Kidney (tissue), 14 donors: ENCODE results near the gene ZMYM4. TPM values are rescaled to one million over a fixed set of nuclear protein-coding genes. Genes with fewer than 3 reads are reported as not detected.
"Not testable (repeated sequence)": the region's sequence is repeated elsewhere in the genome, so short reads cannot be mapped to it uniquely, and the experiment has no call there.

Experiments used
- DNase-seq, 5 donors: peaks; one replicate each; pipeline ENCODE4 v3.0.0-alpha.2; 2013 to 2020
- FAIRE-seq: peaks from 2 replicates; lab custom pipeline; 2012; peaks lifted over from hg19 to GRCh38; lab: Jason Lieb, UNC
- H3K27ac ChIP-seq, 2 donors: one replicate each; pipeline ENCODE4 v1.7.0; 2013; ENCODE audit warnings: low read depth in 2 of 2, low read length in 2 of 2, inconsistent platforms in 1 of 2
- H3K27me3 ChIP-seq: one replicate; pipeline ENCODE4 v1.7.1; 2013; ENCODE audit warnings: low read length, inconsistent platforms; ENCODE audit not compliant: control insufficient read depth, insufficient read depth
- H3K36me3 ChIP-seq, 3 donors: one replicate each; pipeline versions ENCODE4 v1.7.0 to v1.7.1; 2013; ENCODE audit warnings: low read length in 3 of 3, control low read depth in 1 of 3, inconsistent platforms in 1 of 3; ENCODE audit not compliant: insufficient read depth in 3 of 3, control insufficient read depth in 2 of 3
- H3K4me1 ChIP-seq, 3 donors: one replicate each; pipeline versions ENCODE4 v1.7.0 to v1.7.1; 2013; ENCODE audit warnings: low read length in 3 of 3, inconsistent platforms in 1 of 3, low read depth in 1 of 3; ENCODE audit not compliant: control insufficient read depth in 2 of 3, insufficient read depth in 2 of 3
- H3K4me3 ChIP-seq, 3 donors: one replicate each; pipeline versions ENCODE4 v1.7.0 to v1.8.1; 2013; ENCODE audit warnings: low read length in 3 of 3, control low read depth in 1 of 3, inconsistent platforms in 1 of 3
- H3K9ac ChIP-seq, 3 donors: one replicate each; pipeline versions ENCODE4 v1.7.0 to v1.7.1; 2013; ENCODE audit warnings: low read length in 3 of 3, control low read depth in 1 of 3, inconsistent platforms in 1 of 3
- H3K9me3 ChIP-seq, 3 donors: one replicate each; pipeline versions ENCODE4 v1.7.0 to v1.7.1; 2013; ENCODE audit warnings: low read length in 3 of 3, control low read depth in 1 of 3, inconsistent platforms in 1 of 3; ENCODE audit not compliant: control insufficient read depth in 2 of 3, insufficient read depth in 1 of 3
- CTCF ChIP-seq: IDR thresholded peaks from 3 replicates; pipeline ENCODE4 v1.5.1; 2012; ENCODE audit warnings: mild to moderate bottlenecking, moderate library complexity, borderline replicate concordance; ENCODE audit not compliant: insufficient read depth; ENCODE audit errors: extremely low read depth
- intact Hi-C: fragments of 100-400 bp; cut with DNase I; formaldehyde crosslinking; loops from one replicate; pipeline ENCODE4 v1.11.1; 2022
- polyA plus RNA-seq: library from polyadenylated mRNA; stranded (reverse); fragments of 350-450 nt; fragmentation: Illumina TruSeq; extraction: RNeasy Lipid Tissue Mini Kit (QIAGEN cat#74804); gene quantifications from one replicate; pipeline ENCODE4 v1.2.3, GENCODE V29; 2014; ENCODE audit warnings: low read depth, low replicate concordance; ENCODE audit not compliant: insufficient read depth
- total RNA-seq: library from RNA; stranded (reverse); fragmentation: NEBNext Ultra II Directional; extraction: Animal tissue kit (Norgen Biotek cat#: 25700); gene quantifications from one replicate; pipeline ENCODE4 v1.2.1, GENCODE V29; 2021
- donor health status: control.
- donor health status: control.
- donor health status: control.
- donor health status: control.
- donor health status: control.
- donor health status: DM: yes; HTN: yes; CAD: no.
- donor health status: Normal renal cell carcinoma (clear cell type).

ZMYM4 gene
- total and polyA plus RNA-seq, 2 donors from 2014 or later = 11.2 to 64.4 TPM

DNA sequence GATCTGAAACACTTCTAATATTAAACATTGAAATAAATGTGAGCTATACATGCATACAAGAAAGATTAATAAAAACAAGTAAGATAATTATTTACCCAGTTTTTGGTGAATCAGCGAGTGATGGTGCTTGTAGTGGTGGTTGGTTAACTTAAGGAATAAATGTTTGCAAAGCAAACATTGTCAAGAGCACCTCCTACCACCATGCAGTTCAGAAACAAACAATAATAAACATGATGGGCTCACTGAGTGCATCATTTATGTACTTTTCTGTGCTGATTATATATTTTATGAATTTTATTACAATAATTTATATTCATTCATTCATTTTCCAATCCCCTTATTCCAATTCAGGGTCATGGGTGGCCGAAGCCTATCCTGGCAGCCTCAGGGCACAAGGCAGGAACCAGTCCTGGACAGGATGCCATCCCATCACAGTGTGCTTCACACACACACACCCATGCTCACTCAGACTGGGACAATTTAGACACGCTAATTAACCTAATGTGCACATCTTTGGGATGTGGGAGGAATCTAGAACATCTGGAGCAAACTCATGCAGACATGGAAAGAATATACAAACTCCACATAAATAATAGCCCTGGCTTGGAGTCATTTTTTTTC lies 57.8 kb downstream of the ZMYM4 start:
- H3K4me3 ChIP-seq = no peak overlapping the region
- no peaks in the 10 kb centered on the region for H3K4me1 ChIP-seq
- no peaks in the 10 kb centered on the region for H3K27me3 ChIP-seq
- H3K9ac ChIP-seq = no peak overlapping the region
- no peaks in the 10 kb centered on the region for H3K36me3 ChIP-seq
- no peak for TF ChIP-seq CTCF
- FAIRE-seq = no peak
- intact Hi-C loops = no loop called here
- H3K27ac ChIP-seq = no peak overlapping the region
- no peak for DNase-seq
- H3K9me3 ChIP-seq = no peaks in the 10 kb centered on the region

- H3K27me3 ChIP-seq, H3K4me3 ChIP-seq, H3K36me3 ChIP-seq, H3K9ac ChIP-seq, H3K9me3 ChIP-seq, DNase-seq, H3K4me1 ChIP-seq, H3K27ac ChIP-seq, intact Hi-C loops: not testable (repeated sequence)
- peak; percentile 23 for FAIRE-seq
These were observed 63.1 kb downstream of the ZMYM4 start for GRCh38 chr1:35331618-35332017.

DNA sequence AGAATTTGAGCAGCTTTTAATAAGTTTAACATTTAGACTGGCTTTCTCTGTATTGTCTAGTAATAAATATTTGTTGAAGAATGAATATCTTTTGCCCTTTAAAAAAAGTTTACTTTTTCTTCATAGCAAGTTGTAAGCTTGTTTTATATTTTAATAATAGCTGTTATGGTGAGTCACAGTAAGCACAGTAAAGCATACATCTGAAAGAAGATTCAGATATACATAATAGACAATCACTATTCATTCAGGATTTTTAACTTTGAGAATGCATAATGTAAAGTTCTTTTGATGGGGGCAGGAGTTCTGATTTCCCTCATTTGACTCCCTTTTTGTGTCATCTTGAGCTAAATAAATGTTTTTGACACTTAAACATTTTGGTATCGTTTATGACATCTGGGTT lies 66.0 kb downstream of the ZMYM4 start:
- no peak overlapping the region for H3K27ac ChIP-seq
- no peaks in the 10 kb centered on the region for H3K9me3 ChIP-seq
- H3K4me1 ChIP-seq = no peaks in the 10 kb centered on the region
- intact Hi-C loops = no loop called here
- FAIRE-seq (no peak), DNase-seq (no peak)
- no peak for TF ChIP-seq CTCF
- no peak overlapping the region for H3K9ac ChIP-seq
- no peaks in the 10 kb centered on the region for H3K27me3 ChIP-seq
- H3K36me3 ChIP-seq = no peaks in the 10 kb centered on the region
- H3K4me3 ChIP-seq = no peak overlapping the region

DNA sequence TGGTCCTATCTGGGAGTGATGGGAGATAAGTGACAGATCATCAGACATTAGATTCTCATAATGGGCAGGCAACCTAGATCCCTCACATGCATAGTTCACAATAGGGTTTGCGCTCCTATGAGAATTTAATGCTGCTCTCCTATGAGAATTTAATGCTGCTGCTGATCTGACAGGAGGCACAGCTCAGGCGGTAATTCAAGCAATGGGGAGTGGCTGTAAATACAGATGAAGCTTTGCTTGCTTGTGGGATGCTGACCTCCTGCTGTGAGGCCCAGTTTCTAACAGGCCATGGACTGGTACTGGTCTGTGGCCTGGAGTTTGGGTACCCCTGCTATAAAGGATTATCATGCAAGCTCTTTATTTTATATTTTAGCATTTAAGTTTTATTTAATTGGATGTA lies 72.0 kb downstream of the ZMYM4 start:
- Histone ChIP-seq H3K36me3 (no peaks in the 10 kb centered on the region), H3K4me3 (no peak overlapping the region), H3K27me3 (no peaks in the 10 kb centered on the region), H3K9ac (no peak overlapping the region), H3K4me1 (no peaks in the 10 kb centered on the region), H3K9me3 (no peaks in the 10 kb centered on the region), H3K27ac (no peak overlapping the region)
- intact Hi-C loops = no loop called here
- TF ChIP-seq CTCF = no peak
- DNase-seq (no peak), FAIRE-seq (no peak)
